NCI-H748 (cell line): ENCODE measurements around the gene DLG2.
"Not testable (repeated sequence)": the region's sequence is repeated elsewhere in the genome, so short reads cannot be mapped to it uniquely, and the experiment has no call there.

ENCODE experiments used
- DNase-seq: peaks from one replicate; lab custom pipeline; 2025; ENCODE audit not compliant: unreplicated experiment; lab: John Stamatoyannopoulos, UW

Gene DLG2

GRCh38 chr11:84865257-84865656 lies 761.9 kb downstream of the DLG2 start:
- no peak for DNase-seq

- no peak for DNase-seq
Measured at GRCh38 chr11:84857746-84858145, 769.4 kb downstream of the DLG2 start.

GRCh38 chr11:84855508-84856245 lies 771.5 kb downstream of the DLG2 start:
- no peak for DNase-seq

- no peak for DNase-seq
Measured at GRCh38 chr11:84854498-84854880, 772.7 kb downstream of the DLG2 start.

GRCh38 chr11:84853841-84854497 lies 773.2 kb downstream of the DLG2 start:
- no peak for DNase-seq

GRCh38 chr11:84847842-84848241 lies 779.3 kb downstream of the DLG2 start:
- DNase-seq, result no peak

GRCh38 chr11:84840201-84840600 lies 786.9 kb downstream of the DLG2 start:
- not testable (repeated sequence) for DNase-seq

GRCh38 chr11:84837402-84838069 lies 789.6 kb downstream of the DLG2 start:
- DNase-seq, result no peak

- no peak for DNase-seq
Measured at GRCh38 chr11:84836371-84836770, 790.8 kb downstream of the DLG2 start.

GRCh38 chr11:84833488-84834088 lies 793.6 kb downstream of the DLG2 start:
- no peak for DNase-seq

- DNase-seq, result no peak
Measured at GRCh38 chr11:84830372-84830771, 796.8 kb downstream of the DLG2 start.

- no peak for DNase-seq
Measured at GRCh38 chr11:84829162-84829561, 798.0 kb downstream of the DLG2 start.

- no peak for DNase-seq
Measured at GRCh38 chr11:84828616-84829015, 798.5 kb downstream of the DLG2 start.

- no peak for DNase-seq
Measured at GRCh38 chr11:84825106-84825660, 802.0 kb downstream of the DLG2 start.

- no peak for DNase-seq
Measured at GRCh38 chr11:84824624-84825023, 802.5 kb downstream of the DLG2 start.

- no peak for DNase-seq
Measured at GRCh38 chr11:84819537-84819936, 807.6 kb downstream of the DLG2 start.

- no peak for DNase-seq
Measured at GRCh38 chr11:84819128-84819527, 808.0 kb downstream of the DLG2 start.

GRCh38 chr11:84817998-84818397 lies 809.1 kb downstream of the DLG2 start:
- no peak for DNase-seq

- DNase-seq, result no peak
Measured at GRCh38 chr11:84812471-84812969, 814.6 kb downstream of the DLG2 start.

GRCh38 chr11:84806354-84806753 lies 820.8 kb downstream of the DLG2 start:
- DNase-seq, result no peak

- no peak for DNase-seq
Measured at GRCh38 chr11:84804041-84804440, 823.1 kb downstream of the DLG2 start.
